B cell (primary cell): ENCODE measurements around the gene IGSF9B. TPM values are rescaled to one million over a fixed set of nuclear protein-coding genes. Genes with fewer than 3 reads are reported as not detected.

Source experiments
- ATAC-seq: fragments of 200-7000 bp; cut with Tn5 transposase; one replicate; pipeline ENCODE4 v1.10.0; 2021; ENCODE audit warnings: low read depth, mild to moderate bottlenecking, moderate number of reproducible peaks, moderate library complexity
- CTCF ChIA-PET: fragments of 350-600 bp; sonication (Branson Sonifier 250); formaldehyde crosslinking; loops from one replicate; lab custom pipeline; 2021; ENCODE audit warnings: antibody characterized with exemption, inconsistent platforms; lab: Charles Lee
- POLR2A ChIA-PET: fragments of 350-600 bp; sonication (Branson Sonifier 250); formaldehyde crosslinking; loops from one replicate; lab custom pipeline; 2021; ENCODE audit warnings: antibody characterized with exemption; lab: Charles Lee
- DNase-seq: peaks from one replicate; pipeline ENCODE4 v3.0.0; 2013
- H2AFZ ChIP-seq: 2 replicates; pipeline ENCODE4 v1.6.1; 2012; ENCODE audit warnings: mild to moderate bottlenecking, low read depth, low read length; ENCODE audit not compliant: insufficient read depth, poor library complexity, severe bottlenecking
- H3K27ac ChIP-seq, 2 donors: 1 replicate in 1 of 2; 2 replicates in 1 of 2; pipeline ENCODE4 v1.5.1; 2012 to 2013; ENCODE audit warnings: low read length in 2 of 2, mild to moderate bottlenecking in 2 of 2, moderate library complexity in 1 of 2
- H3K27me3 ChIP-seq, 4 experiments: fragments of 200-600 bp in 1 of 4; sonication (generic) in 1 of 4; replicated peaks in 1 of 4; 1 replicate in 2 of 4; 2 replicates in 2 of 4; pipeline versions ENCODE4 v1.6.1 to v1.7.0; 2013 to 2016; ENCODE audit warnings: low read length in 3 of 4, mild to moderate bottlenecking in 2 of 4, mixed read lengths in 1 of 4, moderate library complexity in 1 of 4; ENCODE audit not compliant: insufficient read depth in 4 of 4, control insufficient read depth in 3 of 4; ENCODE audit errors: control extremely low read depth in 1 of 4
- H3K36me3 ChIP-seq, 2 experiments: replicated peaks in 1 of 2; 1 replicate in 1 of 2; 2 replicates in 1 of 2; pipeline versions ENCODE4 v1.6.1 to v1.7.1; 2013; ENCODE audit warnings: low read length in 1 of 2; ENCODE audit not compliant: insufficient read depth in 2 of 2, control insufficient read depth in 1 of 2; ENCODE audit errors: control extremely low read depth in 1 of 2, extremely low read depth in 1 of 2
- H3K4me1 ChIP-seq, 2 donors: fragments of 200-600 bp in 1 of 2; sonication (generic) in 1 of 2; 1 replicate in 1 of 2; 2 replicates in 1 of 2; pipeline versions ENCODE4 v1.5.1 to v1.6.1; 2013 to 2017; ENCODE audit warnings: low read length in 2 of 2; ENCODE audit not compliant: control insufficient read depth in 2 of 2, insufficient read depth in 2 of 2
- H3K4me2 ChIP-seq: replicated peaks from 2 replicates; pipeline ENCODE3; 2012; ENCODE audit warnings: mild to moderate bottlenecking, low read depth, low read length; ENCODE audit not compliant: poor library complexity, severe bottlenecking
- H3K4me3 ChIP-seq, 5 experiments: fragments of 200-600 bp in 1 of 5; sonication (generic) in 1 of 5; 1 replicate in 3 of 5; 2 replicates in 2 of 5; pipeline versions ENCODE4 v1.5.1 to v1.7.0; 2011 to 2016; ENCODE audit warnings: low read length in 4 of 5, mild to moderate bottlenecking in 4 of 5, low read depth in 2 of 5, control low read depth in 1 of 5, moderate library complexity in 1 of 5; ENCODE audit not compliant: insufficient read depth in 1 of 5; ENCODE audit errors: control extremely low read depth in 1 of 5, extremely low read depth in 1 of 5
- H3K79me2 ChIP-seq: fragments of 200-600 bp; sonication (generic); one replicate; pipeline ENCODE4 v1.6.0; 2016; ENCODE audit warnings: low read length; ENCODE audit not compliant: control insufficient read depth, insufficient read depth
- H3K9ac ChIP-seq: fragments of 200-600 bp; sonication (generic); 2 replicates; pipeline ENCODE4 v1.6.1; 2017; ENCODE audit warnings: mild to moderate bottlenecking, low read length, moderate library complexity
- H3K9me3 ChIP-seq, 3 donors: one replicate each; pipeline versions ENCODE4 v1.6.1 to v1.7.1; 2013; ENCODE audit warnings: low read length in 2 of 3; ENCODE audit not compliant: control insufficient read depth in 2 of 3, insufficient read depth in 1 of 3; ENCODE audit errors: control extremely low read depth in 1 of 3
- H4K20me1 ChIP-seq: 2 replicates; pipeline ENCODE4 v1.6.0; 2012; ENCODE audit warnings: mild to moderate bottlenecking, low read length; ENCODE audit not compliant: insufficient read depth, control insufficient read depth, poor library complexity, severe bottlenecking
- H3K27ac Mint-ChIP-seq: one replicate; pipeline ENCODE4 v1.8.0; 2021; ENCODE audit warnings: mixed read lengths
- H3K27me3 Mint-ChIP-seq: one replicate; pipeline ENCODE4 v1.8.0; 2021; ENCODE audit warnings: mixed read lengths
- H3K4me1 Mint-ChIP-seq: one replicate; pipeline ENCODE4 v1.8.0; 2021; ENCODE audit warnings: mixed read lengths
- H3K4me3 Mint-ChIP-seq: one replicate; pipeline ENCODE4 v1.8.0; 2021; ENCODE audit warnings: mixed read lengths
- H3K9me3 Mint-ChIP-seq: one replicate; pipeline ENCODE4 v1.8.0; 2022; ENCODE audit warnings: mixed read lengths; ENCODE audit not compliant: insufficient read depth
- CTCF ChIP-seq: fragments of 200-600 bp; IDR thresholded peaks from one replicate; pipeline ENCODE4 v1.8.0; 2022; ENCODE audit warnings: antibody characterized with exemption, mild to moderate bottlenecking
- EZH2 ChIP-seq: IDR thresholded peaks from 2 replicates; pipeline ENCODE4 v1.6.1; 2012; ENCODE audit warnings: borderline replicate concordance, low read depth, mild to moderate bottlenecking, moderate library complexity, low read length; ENCODE audit not compliant: insufficient read depth, poor library complexity, severe bottlenecking
- WGBS: methylation state at CpG from one replicate; pipeline ENCODE4 v1.1.5; 2013; ENCODE audit warnings: missing lambda C conversion rate; ENCODE audit not compliant: insufficient coverage; 5-methylcytosine and 5-hydroxymethylcytosine counted together
- intact Hi-C: fragments of 100-400 bp; cut with micrococcal nuclease; formaldehyde crosslinking; loops from one replicate; pipeline ENCODE4 v1.10.0; 2022
- polyA plus RNA-seq: library from polyadenylated mRNA; depleted of rRNA; stranded (reverse); fragments of >200 nt; gene quantifications from 2 replicates; pipeline ENCODE4 v1.2.3, GENCODE V29; 2012
- total RNA-seq, 2 donors: library from RNA; stranded (reverse); fragments of 120-200 nt in 1 of 2; gene quantifications; 1 replicate in 1 of 2; 2 replicates in 1 of 2; pipeline versions ENCODE4 v1.2.3 to v1.2.4, GENCODE V29; 2013 to 2022

IGSF9B gene
- total and polyA plus RNA-seq, 2 donors (not counting 1 experiment from before 2014, with no cell fraction given), result 0.15 to 0.37 TPM

DNA sequence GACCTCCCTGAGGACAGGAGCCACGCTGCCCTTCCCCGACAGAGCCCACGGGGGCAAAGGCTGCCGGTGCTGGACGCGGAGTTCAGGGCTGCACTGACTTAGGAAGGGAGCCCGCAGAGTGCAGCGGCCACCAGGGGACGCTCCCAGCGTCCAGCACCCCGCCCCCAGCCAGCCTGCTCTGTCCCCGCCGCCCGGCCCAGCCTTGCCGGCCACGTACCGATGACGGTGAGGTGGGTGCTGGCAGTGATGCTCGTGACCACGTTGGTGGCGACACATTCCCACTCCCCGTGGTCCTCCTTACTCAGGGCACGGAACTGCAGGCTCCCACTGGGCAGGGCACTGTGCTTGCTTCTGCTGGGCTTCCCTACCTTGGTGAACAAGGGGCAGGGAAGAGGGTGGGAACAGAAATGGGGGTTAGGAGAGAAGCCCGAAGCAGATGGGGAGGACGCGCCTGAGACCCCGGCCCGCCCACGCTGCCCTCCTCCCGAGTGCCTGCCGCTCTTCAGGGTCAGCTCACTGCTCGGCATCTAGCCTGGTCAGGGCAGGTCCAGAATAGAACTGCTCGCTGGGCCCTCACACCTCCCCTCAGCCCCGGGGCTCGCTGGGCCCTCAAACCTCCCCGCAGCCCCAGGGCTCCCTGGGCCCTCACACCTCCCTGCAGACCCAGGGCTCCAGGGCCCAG is 25.9 kb downstream of the IGSF9B start:
- Histone ChIP-seq H3K4me3 (no peak overlapping the region), H3K4me1 (peaks cover 0 to 8% of the 10 kb centered on the region in 2 donors), H2AFZ (no peak overlapping the region), H3K79me2 (no peaks in the 10 kb centered on the region), H3K27ac (no peak overlapping the region), H3K4me2 (no peak overlapping the region), H3K36me3 (no peaks in the 10 kb centered on the region), H4K20me1 (no peaks in the 10 kb centered on the region), H3K9me3 (peaks cover 0 to 8% (median 0%) of the 10 kb centered on the region in 3 donors), H3K27me3 (peaks cover 0 to 3% (median 0%) of the 10 kb centered on the region in 4 experiments), H3K9ac (no peak overlapping the region)
- Mint-ChIP-seq H3K27me3 (peaks cover 10% of the 10 kb centered on the region), H3K4me1 (peaks cover 5% of the 10 kb centered on the region), H3K27ac (no peak overlapping the region), H3K9me3 (no peaks in the 10 kb centered on the region), H3K4me3 (no peak overlapping the region)
- ChIA-PET CTCF (no interaction called here), POLR2A (no interaction called here)
- intact Hi-C loops, result no loop called here
- 87% methylated on average over 36 of the region's 36 CpGs for WGBS
- ATAC-seq (no peak), DNase-seq (no peak)
- no peak for TF ChIP-seq EZH2
- TF ChIP-seq CTCF, result no peak

GRCh38 chr11:133930053-133930766 is 26.6 kb downstream of the IGSF9B start:
- H3K9me3 Mint-ChIP-seq, result no peaks in the 10 kb centered on the region
- H3K27ac Mint-ChIP-seq, result no peak overlapping the region
- Histone ChIP-seq H2AFZ (no peak overlapping the region), H3K79me2 (no peaks in the 10 kb centered on the region), H3K27ac (no peak overlapping the region), H3K9me3 (peaks cover 0 to 8% (median 0%) of the 10 kb centered on the region in 3 donors), H4K20me1 (no peaks in the 10 kb centered on the region), H3K4me3 (no peak overlapping the region), H3K4me1 (peaks cover 0 to 8% of the 10 kb centered on the region in 2 donors), H3K36me3 (no peaks in the 10 kb centered on the region), H3K9ac (no peak overlapping the region), H3K4me2 (no peak overlapping the region), H3K27me3 (peaks cover 0 to 3% (median 0%) of the 10 kb centered on the region in 4 experiments)
- H3K4me3 Mint-ChIP-seq, result no peak overlapping the region
- H3K4me1 Mint-ChIP-seq, result peaks cover 5% of the 10 kb centered on the region
- intact Hi-C loops, result no loop called here
- DNase-seq (no peak), ATAC-seq (no peak)
- no peak for TF ChIP-seq EZH2
- TF ChIP-seq CTCF, result no peak
- 90% methylated on average over 27 of the region's 27 CpGs for WGBS
- peaks cover 10% of the 10 kb centered on the region for H3K27me3 Mint-ChIP-seq
- CTCF ChIA-PET, result no interaction called here
- POLR2A ChIA-PET, result no interaction called here
